OCI-M1 (cell line): ENCODE measurements around the gene FARP2.
"Not testable (repeated sequence)": the region's sequence is repeated elsewhere in the genome, so short reads cannot be mapped to it uniquely, and the experiment has no call there.

Experiments
- DNase-seq: peaks from one replicate; lab custom pipeline; 2025; lab: John Stamatoyannopoulos, UW

Gene FARP2

GRCh38 chr2:241355983-241356870 lies at the start of gene FARP2:
FARP2 (plus strand) TSS chr2:241356285; CDS start chr2:241373108, 16,823 bp downstream.
- DNase-seq, result peak; percentile 99

GRCh38 chr2:241307055-241307454 lies 49.0 kb upstream of the FARP2 start:
- DNase-seq, result no peak

- DNase-seq, result no peak
Observed at GRCh38 chr2:241308267-241308666, 47.8 kb upstream of the FARP2 start.

- no peak for DNase-seq
Observed at GRCh38 chr2:241308832-241309500, 47.1 kb upstream of the FARP2 start.

- peak; percentile 80 for DNase-seq
Observed at GRCh38 chr2:241309684-241310117, 46.4 kb upstream of the FARP2 start.

- no peak for DNase-seq
Observed at GRCh38 chr2:241310917-241311566, 45.0 kb upstream of the FARP2 start.

GRCh38 chr2:241312082-241312481 lies 44.0 kb upstream of the FARP2 start:
- DNase-seq, result peak; percentile 8

GRCh38 chr2:241313543-241314095 lies 42.5 kb upstream of the FARP2 start:
- no peak for DNase-seq

- DNase-seq, result peak; percentile 74
Observed at GRCh38 chr2:241314226-241315092, 41.6 kb upstream of the FARP2 start.

GRCh38 chr2:241315093-241315878 lies 40.8 kb upstream of the FARP2 start, which contains the start of gene HDLBP:
HDLBP (minus strand) TSS chr2:241315672; CDS start chr2:241266869, 48,803 bp downstream.
- DNase-seq, result peak; percentile 99

- DNase-seq, result peak; percentile 89
Observed at GRCh38 chr2:241315879-241316631, 40.0 kb upstream of the FARP2 start, which contains the start of gene SEPTIN2. SEPTIN2 (plus strand) TSS chr2:241315925; CDS start chr2:241324233, 8,308 bp downstream.

- DNase-seq, result no peak
Observed at GRCh38 chr2:241316825-241317224, 39.3 kb upstream of the FARP2 start.

GRCh38 chr2:241317391-241317790 lies 38.7 kb upstream of the FARP2 start:
- peak; percentile 54 for DNase-seq

- not testable (repeated sequence) for DNase-seq
Observed at GRCh38 chr2:241318830-241319229, 37.3 kb upstream of the FARP2 start.

GRCh38 chr2:241320394-241320793 lies 35.7 kb upstream of the FARP2 start:
- no peak for DNase-seq

GRCh38 chr2:241321033-241321432 lies 35.1 kb upstream of the FARP2 start:
- DNase-seq, result no peak

- no peak for DNase-seq
Observed at GRCh38 chr2:241321886-241322285, 34.2 kb upstream of the FARP2 start.

GRCh38 chr2:241323778-241324177 lies 32.3 kb upstream of the FARP2 start:
- no peak for DNase-seq

GRCh38 chr2:241324775-241325174 lies 31.3 kb upstream of the FARP2 start:
- peak; percentile 88 for DNase-seq
